HEK293 (cell line): ENCODE measurements around the gene PRKCZ.

Experiments used
- CTCF ChIA-PET: fragments of 350-600 bp; formaldehyde crosslinking; extraction: SDS; loops from one replicate; lab custom pipeline; 2021; ENCODE audit warnings: antibody characterized with exemption; lab: Yijun Ruan, JAX
- POLR2A ChIA-PET: fragments of 300-600 bp; formaldehyde crosslinking; extraction: SDS; loops from one replicate; lab custom pipeline; 2020; ENCODE audit warnings: antibody characterized with exemption, inconsistent platforms; lab: Yijun Ruan, JAX
- H3K27ac ChIP-seq: fragments of 200-500 bp; sonication (Bioruptor generic); 2 replicates; pipeline ENCODE4 v1.5.1; 2014; ENCODE audit warnings: low read depth, low read length, control low read depth, inconsistent platforms; ENCODE audit errors: extremely low read depth
- H3K36me3 ChIP-seq, 2 experiments: fragments of 200-500 bp in 1 of 2; sonication (Bioruptor generic) in 1 of 2; 1 replicate in 1 of 2; 2 replicates in 1 of 2; pipeline ENCODE4 v1.5.1; 2014 to 2017; ENCODE audit warnings: inconsistent platforms in 2 of 2, low read length in 2 of 2; ENCODE audit not compliant: control insufficient read depth in 2 of 2, insufficient read depth in 1 of 2
- H3K4me1 ChIP-seq: fragments of 200-500 bp; sonication (Bioruptor generic); 2 replicates; pipeline ENCODE4 v1.5.1; 2014; ENCODE audit warnings: mild to moderate bottlenecking, low read length, inconsistent platforms; ENCODE audit not compliant: control insufficient read depth, insufficient read depth
- H3K4me3 ChIP-seq: 2 replicates; pipeline ENCODE4 v1.5.1; 2011; ENCODE audit warnings: low read depth, mild to moderate bottlenecking, control low read depth, low read length, moderate library complexity
- H3K9me3 ChIP-seq: fragments of 200-500 bp; sonication (Bioruptor generic); 2 replicates; pipeline ENCODE4 v1.5.1; 2014; ENCODE audit warnings: low read depth, low read length, inconsistent platforms; ENCODE audit not compliant: control insufficient read depth, insufficient read depth
- BCL11A ChIP-seq: fragments of 450-650 bp; formaldehyde crosslinking; IDR thresholded peaks from 2 replicates; pipeline ENCODE4 v1.5.1; 2016; ENCODE audit warnings: low read depth, missing biosample characterization, missing genetic modification characterization
- GLI4 ChIP-seq: fragments of 450-650 bp; formaldehyde crosslinking; IDR thresholded peaks from 2 replicates; pipeline ENCODE4 v1.5.1; 2016; ENCODE audit warnings: missing biosample characterization, missing genetic modification characterization
- HOXD13 ChIP-seq: sonication (generic); formaldehyde crosslinking; IDR thresholded peaks from 2 replicates; pipeline ENCODE4 v1.8.0; 2022; ENCODE audit warnings: missing genetic modification reagents, borderline replicate concordance
- KLF1 ChIP-seq: fragments of 450-650 bp; formaldehyde crosslinking; IDR thresholded peaks from 2 replicates; pipeline ENCODE4 v1.5.1; 2016; ENCODE audit warnings: missing biosample characterization, missing genetic modification characterization
- ZNF184 ChIP-seq: fragments of 450-650 bp; IDR thresholded peaks from 2 replicates; pipeline ENCODE4 v1.5.1; 2018; ENCODE audit warnings: missing biosample characterization, mild to moderate bottlenecking, missing genetic modification characterization
- ZNF239 ChIP-seq: fragments of 450-650 bp; formaldehyde crosslinking; IDR thresholded peaks from 2 replicates; pipeline ENCODE4 v1.5.1; 2016; ENCODE audit warnings: missing biosample characterization, missing genetic modification characterization
- ZNF341 ChIP-seq: fragments of 450-650 bp; formaldehyde crosslinking; IDR thresholded peaks from 2 replicates; pipeline ENCODE4; 2016; ENCODE audit warnings: low read depth, missing biosample characterization, missing genetic modification characterization
- ZNF391 ChIP-seq: fragments of 450-650 bp; formaldehyde crosslinking; IDR thresholded peaks from 2 replicates; pipeline ENCODE4 v1.5.1; 2016; ENCODE audit warnings: low read depth, missing biosample characterization, missing genetic modification characterization, borderline replicate concordance
- ZNF404 ChIP-seq: fragments of 450-650 bp; formaldehyde crosslinking; IDR thresholded peaks from 2 replicates; pipeline ENCODE4 v1.5.1; 2017; ENCODE audit warnings: missing biosample characterization, missing genetic modification characterization
- ZNF548 ChIP-seq: fragments of 450-650 bp; formaldehyde crosslinking; IDR thresholded peaks from 2 replicates; pipeline ENCODE4 v1.5.1; 2016; ENCODE audit warnings: missing biosample characterization, missing genetic modification characterization
- ZNF555 ChIP-seq: fragments of 450-650 bp; formaldehyde crosslinking; conservative IDR thresholded peaks from 2 replicates; pipeline ENCODE4 v1.5.1; 2017; ENCODE audit warnings: missing biosample characterization, mild to moderate bottlenecking, missing genetic modification characterization, inconsistent platforms
- ZNF670 ChIP-seq: fragments of 450-650 bp; formaldehyde crosslinking; IDR thresholded peaks from 2 replicates; pipeline ENCODE4 v1.5.1; 2016; ENCODE audit warnings: missing biosample characterization, missing genetic modification characterization, low read depth
- ZSCAN16 ChIP-seq: fragments of 450-650 bp; formaldehyde crosslinking; IDR thresholded peaks from 2 replicates; pipeline ENCODE4 v1.5.1; 2016; ENCODE audit warnings: missing biosample characterization, missing genetic modification characterization
- TF ChIP-seq, protein P1 (sequence below): fragments of 450-650 bp; formaldehyde crosslinking; IDR thresholded peaks from 2 replicates; pipeline ENCODE4 v1.5.1; 2016; ENCODE audit warnings: missing biosample characterization, missing genetic modification characterization
- TF ChIP-seq, protein P2 (sequence below): fragments of 450-650 bp; formaldehyde crosslinking; IDR thresholded peaks from 2 replicates; pipeline ENCODE4 v1.5.1; 2016; ENCODE audit warnings: missing biosample characterization, missing genetic modification characterization
- TF ChIP-seq, protein P3 (sequence below): fragments of 450-650 bp; formaldehyde crosslinking; IDR thresholded peaks from 2 replicates; pipeline ENCODE4 v1.5.1; 2016; ENCODE audit warnings: missing biosample characterization, missing genetic modification characterization, low read depth
- TF ChIP-seq, protein P4 (sequence below): fragments of 450-650 bp; IDR thresholded peaks from 2 replicates; pipeline ENCODE4 v1.5.1; 2018; ENCODE audit warnings: missing biosample characterization, missing genetic modification characterization

PRKCZ gene

GRCh38 chr1:2180297-2181245, 130.4 kb downstream of the PRKCZ start:
- Histone ChIP-seq H3K9me3 (no peaks in the 10 kb centered on the region), H3K36me3 (peaks cover 0 to 72% of the 10 kb centered on the region in 2 experiments; a peak in 1 of 3 replicates), H3K27ac (no peak overlapping the region), H3K4me3 (no peak overlapping the region), H3K4me1 (no peaks in the 10 kb centered on the region)
- TF ChIP-seq, protein P1, sequence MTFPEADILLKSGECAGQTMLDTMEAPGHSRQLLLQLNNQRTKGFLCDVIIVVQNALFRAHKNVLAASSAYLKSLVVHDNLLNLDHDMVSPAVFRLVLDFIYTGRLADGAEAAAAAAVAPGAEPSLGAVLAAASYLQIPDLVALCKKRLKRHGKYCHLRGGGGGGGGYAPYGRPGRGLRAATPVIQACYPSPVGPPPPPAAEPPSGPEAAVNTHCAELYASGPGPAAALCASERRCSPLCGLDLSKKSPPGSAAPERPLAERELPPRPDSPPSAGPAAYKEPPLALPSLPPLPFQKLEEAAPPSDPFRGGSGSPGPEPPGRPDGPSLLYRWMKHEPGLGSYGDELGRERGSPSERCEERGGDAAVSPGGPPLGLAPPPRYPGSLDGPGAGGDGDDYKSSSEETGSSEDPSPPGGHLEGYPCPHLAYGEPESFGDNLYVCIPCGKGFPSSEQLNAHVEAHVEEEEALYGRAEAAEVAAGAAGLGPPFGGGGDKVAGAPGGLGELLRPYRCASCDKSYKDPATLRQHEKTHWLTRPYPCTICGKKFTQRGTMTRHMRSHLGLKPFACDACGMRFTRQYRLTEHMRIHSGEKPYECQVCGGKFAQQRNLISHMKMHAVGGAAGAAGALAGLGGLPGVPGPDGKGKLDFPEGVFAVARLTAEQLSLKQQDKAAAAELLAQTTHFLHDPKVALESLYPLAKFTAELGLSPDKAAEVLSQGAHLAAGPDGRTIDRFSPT (tag by site-specific recombination): 0 out of 2 replicates have a peak, but pooled peaks have one; percentile 12
- TF ChIP-seq ZNF670: no peak
- CTCF ChIA-PET: no interaction called here
- POLR2A ChIA-PET: no interaction called here

- TF ChIP-seq ZNF548 (tag by site-specific recombination) (no peak), ZNF184 (tag by site-specific recombination) (no peak), ZNF555 (tag by site-specific recombination) (no peak), HOXD13 (CRISPR knock-in tag) (no peak), ZNF404 (no peak), BCL11A (tag by site-specific recombination) (no peak), GLI4 (tag by site-specific recombination) (no peak), ZSCAN16 (tag by site-specific recombination) (no peak)
- TF ChIP-seq, protein P2, sequence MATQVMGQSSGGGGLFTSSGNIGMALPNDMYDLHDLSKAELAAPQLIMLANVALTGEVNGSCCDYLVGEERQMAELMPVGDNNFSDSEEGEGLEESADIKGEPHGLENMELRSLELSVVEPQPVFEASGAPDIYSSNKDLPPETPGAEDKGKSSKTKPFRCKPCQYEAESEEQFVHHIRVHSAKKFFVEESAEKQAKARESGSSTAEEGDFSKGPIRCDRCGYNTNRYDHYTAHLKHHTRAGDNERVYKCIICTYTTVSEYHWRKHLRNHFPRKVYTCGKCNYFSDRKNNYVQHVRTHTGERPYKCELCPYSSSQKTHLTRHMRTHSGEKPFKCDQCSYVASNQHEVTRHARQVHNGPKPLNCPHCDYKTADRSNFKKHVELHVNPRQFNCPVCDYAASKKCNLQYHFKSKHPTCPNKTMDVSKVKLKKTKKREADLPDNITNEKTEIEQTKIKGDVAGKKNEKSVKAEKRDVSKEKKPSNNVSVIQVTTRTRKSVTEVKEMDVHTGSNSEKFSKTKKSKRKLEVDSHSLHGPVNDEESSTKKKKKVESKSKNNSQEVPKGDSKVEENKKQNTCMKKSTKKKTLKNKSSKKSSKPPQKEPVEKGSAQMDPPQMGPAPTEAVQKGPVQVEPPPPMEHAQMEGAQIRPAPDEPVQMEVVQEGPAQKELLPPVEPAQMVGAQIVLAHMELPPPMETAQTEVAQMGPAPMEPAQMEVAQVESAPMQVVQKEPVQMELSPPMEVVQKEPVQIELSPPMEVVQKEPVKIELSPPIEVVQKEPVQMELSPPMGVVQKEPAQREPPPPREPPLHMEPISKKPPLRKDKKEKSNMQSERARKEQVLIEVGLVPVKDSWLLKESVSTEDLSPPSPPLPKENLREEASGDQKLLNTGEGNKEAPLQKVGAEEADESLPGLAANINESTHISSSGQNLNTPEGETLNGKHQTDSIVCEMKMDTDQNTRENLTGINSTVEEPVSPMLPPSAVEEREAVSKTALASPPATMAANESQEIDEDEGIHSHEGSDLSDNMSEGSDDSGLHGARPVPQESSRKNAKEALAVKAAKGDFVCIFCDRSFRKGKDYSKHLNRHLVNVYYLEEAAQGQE: no peak
- TF ChIP-seq, protein P3, sequence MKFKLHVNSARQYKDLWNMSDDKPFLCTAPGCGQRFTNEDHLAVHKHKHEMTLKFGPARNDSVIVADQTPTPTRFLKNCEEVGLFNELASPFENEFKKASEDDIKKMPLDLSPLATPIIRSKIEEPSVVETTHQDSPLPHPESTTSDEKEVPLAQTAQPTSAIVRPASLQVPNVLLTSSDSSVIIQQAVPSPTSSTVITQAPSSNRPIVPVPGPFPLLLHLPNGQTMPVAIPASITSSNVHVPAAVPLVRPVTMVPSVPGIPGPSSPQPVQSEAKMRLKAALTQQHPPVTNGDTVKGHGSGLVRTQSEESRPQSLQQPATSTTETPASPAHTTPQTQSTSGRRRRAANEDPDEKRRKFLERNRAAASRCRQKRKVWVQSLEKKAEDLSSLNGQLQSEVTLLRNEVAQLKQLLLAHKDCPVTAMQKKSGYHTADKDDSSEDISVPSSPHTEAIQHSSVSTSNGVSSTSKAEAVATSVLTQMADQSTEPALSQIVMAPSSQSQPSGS: no peak
- H3K4me3 ChIP-seq: no peak overlapping the region
- H3K9me3 ChIP-seq: no peaks in the 10 kb centered on the region
- CTCF ChIA-PET: no interaction called here
- no peak overlapping the region for H3K27ac ChIP-seq
- H3K4me1 ChIP-seq: no peaks in the 10 kb centered on the region
- POLR2A ChIA-PET: no interaction called here
- peaks cover 0 to 72% of the 10 kb centered on the region in 2 experiments; a peak in 1 of 3 replicates for H3K36me3 ChIP-seq
Measured at GRCh38 chr1:2181271-2181670, 131.1 kb downstream of the PRKCZ start.

GRCh38 chr1:2181752-2182151, 131.5 kb downstream of the PRKCZ start:
- H3K4me1 ChIP-seq: no peaks in the 10 kb centered on the region
- H3K9me3 ChIP-seq: no peaks in the 10 kb centered on the region
- H3K4me3 ChIP-seq: no peak overlapping the region
- TF ChIP-seq ZNF341 (tag by site-specific recombination) (peak; percentile 81), ZNF391 (no peak), ZNF239 (tag by site-specific recombination) (no peak), KLF1 (peak; percentile 37; the same call in 1 of the 2 replicates)
- TF ChIP-seq, protein P4, sequence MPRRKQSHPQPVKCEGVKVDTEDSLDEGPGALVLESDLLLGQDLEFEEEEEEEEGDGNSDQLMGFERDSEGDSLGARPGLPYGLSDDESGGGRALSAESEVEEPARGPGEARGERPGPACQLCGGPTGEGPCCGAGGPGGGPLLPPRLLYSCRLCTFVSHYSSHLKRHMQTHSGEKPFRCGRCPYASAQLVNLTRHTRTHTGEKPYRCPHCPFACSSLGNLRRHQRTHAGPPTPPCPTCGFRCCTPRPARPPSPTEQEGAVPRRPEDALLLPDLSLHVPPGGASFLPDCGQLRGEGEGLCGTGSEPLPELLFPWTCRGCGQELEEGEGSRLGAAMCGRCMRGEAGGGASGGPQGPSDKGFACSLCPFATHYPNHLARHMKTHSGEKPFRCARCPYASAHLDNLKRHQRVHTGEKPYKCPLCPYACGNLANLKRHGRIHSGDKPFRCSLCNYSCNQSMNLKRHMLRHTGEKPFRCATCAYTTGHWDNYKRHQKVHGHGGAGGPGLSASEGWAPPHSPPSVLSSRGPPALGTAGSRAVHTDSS (tag by site-specific recombination): no peak
- TF ChIP-seq, all 188 proteins: peak for 2
- POLR2A ChIA-PET: no interaction called here
- Histone ChIP-seq H3K27ac (no peak overlapping the region), H3K36me3 (peaks cover 0 to 71% of the 10 kb centered on the region in 2 experiments; a peak in 1 of 3 replicates)
- CTCF ChIA-PET: no interaction called here
